GM19468 (cell line): ENCODE measurements around the gene OPRM1.
A peak's percentile ranks its signal among the peaks of the same experiment; 100 is the strongest.
"Not testable (repeated sequence)": the region's sequence is repeated elsewhere in the genome, so short reads cannot be mapped to it uniquely, and the experiment has no call there.

Experiments
- ATAC-seq: cut with Tn5 transposase; IDR thresholded peaks from one replicate; pipeline ENCODE4 v1.9.1; 2021; ENCODE audit warnings: mild to moderate bottlenecking, moderate library complexity, moderate number of reproducible peaks; ENCODE audit not compliant: unreplicated experiment; ENCODE audit errors: extremely low read depth

Gene OPRM1

GRCh38 chr6:154138793-154139192, 99.8 kb downstream of the OPRM1 start:
- ATAC-seq, result no peak

- no peak for ATAC-seq
These were observed 100.9 kb downstream of the OPRM1 start for GRCh38 chr6:154139892-154140291.

- no peak for ATAC-seq
These were observed 101.7 kb downstream of the OPRM1 start for GRCh38 chr6:154140743-154141142.

- no peak for ATAC-seq
These were observed 104.7 kb downstream of the OPRM1 start for GRCh38 chr6:154143753-154144152.

GRCh38 chr6:154154389-154154967, 115.4 kb downstream of the OPRM1 start:
- ATAC-seq, result no peak

- peak; percentile 79 for ATAC-seq
These were observed 117.3 kb downstream of the OPRM1 start for GRCh38 chr6:154156135-154156896.

- no peak for ATAC-seq
These were observed 118.0 kb downstream of the OPRM1 start for GRCh38 chr6:154157082-154157481.

- no peak for ATAC-seq
These were observed 118.7 kb downstream of the OPRM1 start for GRCh38 chr6:154157706-154158105.

- no peak for ATAC-seq
These were observed 120.1 kb downstream of the OPRM1 start for GRCh38 chr6:154159126-154159525.

GRCh38 chr6:154161689-154162088, 122.6 kb downstream of the OPRM1 start:
- peak; percentile 74 for ATAC-seq

GRCh38 chr6:154164397-154164796, 125.4 kb downstream of the OPRM1 start:
- no peak for ATAC-seq

GRCh38 chr6:154165478-154165877, 126.4 kb downstream of the OPRM1 start:
- ATAC-seq, result no peak

GRCh38 chr6:154166140-154166539, 127.1 kb downstream of the OPRM1 start:
- no peak for ATAC-seq

GRCh38 chr6:154167126-154167525, 128.1 kb downstream of the OPRM1 start:
- ATAC-seq, result no peak

GRCh38 chr6:154169193-154169847, 130.3 kb downstream of the OPRM1 start:
- ATAC-seq, result no peak

- ATAC-seq, result no peak
These were observed 131.1 kb downstream of the OPRM1 start for GRCh38 chr6:154170106-154170505.

GRCh38 chr6:154172393-154172792, 133.4 kb downstream of the OPRM1 start:
- not testable (repeated sequence) for ATAC-seq

- no peak for ATAC-seq
These were observed 140.4 kb downstream of the OPRM1 start for GRCh38 chr6:154179434-154179833.

- no peak for ATAC-seq
These were observed 148.2 kb downstream of the OPRM1 start for GRCh38 chr6:154187203-154187602.

GRCh38 chr6:154187714-154188113, 148.7 kb downstream of the OPRM1 start:
- no peak for ATAC-seq

- no peak for ATAC-seq
These were observed 157.4 kb downstream of the OPRM1 start for GRCh38 chr6:154196333-154196885.
